ENCODE results near the gene INPP5A. TPM values are rescaled to one million over a fixed set of nuclear protein-coding genes. Genes with fewer than 3 reads are reported as not detected.
"Not testable (repeated sequence)": the region's sequence is repeated elsewhere in the genome, so short reads cannot be mapped to it uniquely, and the experiment has no call there.

Gene INPP5A
- total and polyA plus RNA-seq, 4 donors, result 12.4 to 39.9 (median 28.2) TPM

DNA sequence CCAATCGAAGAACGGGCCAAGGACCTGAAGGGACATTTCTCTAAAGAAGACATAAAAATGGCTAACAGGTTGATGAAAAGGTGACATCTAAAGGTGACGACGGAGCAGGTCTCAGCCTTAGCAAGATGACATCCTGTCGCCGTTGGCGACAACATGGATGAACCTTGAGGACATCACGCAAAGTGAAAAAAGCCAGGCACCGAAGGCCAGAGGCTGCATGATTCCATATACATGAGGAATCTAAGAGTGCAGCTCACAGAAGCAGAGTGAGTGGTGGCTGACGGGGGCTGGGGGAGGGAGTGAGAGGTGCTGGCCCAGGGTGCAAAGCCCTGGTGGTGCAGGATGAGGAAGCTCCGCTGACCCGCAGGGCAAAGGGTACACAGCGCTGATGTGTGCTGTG is 282.5 kb downstream of the INPP5A start:
- H3K9ac ChIP-seq (ENCODE audit: insufficient read depth in 1 of 2, low read length in 2 of 2), result no peak overlapping the region
- H3K4me3 ChIP-seq, result no peak overlapping the region
- no peak for DNase-seq
- peaks cover 0 to 11% (median 7%) of the 10 kb centered on the region in 3 donors for H3K27me3 ChIP-seq (ENCODE audit: control insufficient read depth in 3 of 3, insufficient read depth in 3 of 3, low read length in 2 of 3)
- 91% methylated on average over 13 of the region's 13 CpGs for WGBS, 2 donors
- peaks cover 0 to 2% (median 0%) of the 10 kb centered on the region in 4 donors for H3K9me3 ChIP-seq (ENCODE audit: control insufficient read depth in 4 of 4, insufficient read depth in 3 of 4, low read length in 3 of 4)
- TF ChIP-seq CTCF (IDR thresholded peaks at IDR 0.05; ENCODE audit: control extremely low read depth, extremely low read depth), result no peak
- H3K4me1 ChIP-seq (ENCODE audit: control insufficient read depth in 5 of 5, insufficient read depth in 5 of 5, low read length in 5 of 5), result peaks cover 0 to 2% (median 0%) of the 10 kb centered on the region in 5 donors
- no peak overlapping the region for H3K27ac ChIP-seq (ENCODE audit: low read depth in 1 of 2, low read length in 1 of 2)
- no peak for ATAC-seq (ENCODE audit: insufficient read depth, low FRiP score)
- no peaks in the 10 kb centered on the region for H3K36me3 ChIP-seq (ENCODE audit: control insufficient read depth in 4 of 4, insufficient read depth in 4 of 4, low read length in 4 of 4)

DNA sequence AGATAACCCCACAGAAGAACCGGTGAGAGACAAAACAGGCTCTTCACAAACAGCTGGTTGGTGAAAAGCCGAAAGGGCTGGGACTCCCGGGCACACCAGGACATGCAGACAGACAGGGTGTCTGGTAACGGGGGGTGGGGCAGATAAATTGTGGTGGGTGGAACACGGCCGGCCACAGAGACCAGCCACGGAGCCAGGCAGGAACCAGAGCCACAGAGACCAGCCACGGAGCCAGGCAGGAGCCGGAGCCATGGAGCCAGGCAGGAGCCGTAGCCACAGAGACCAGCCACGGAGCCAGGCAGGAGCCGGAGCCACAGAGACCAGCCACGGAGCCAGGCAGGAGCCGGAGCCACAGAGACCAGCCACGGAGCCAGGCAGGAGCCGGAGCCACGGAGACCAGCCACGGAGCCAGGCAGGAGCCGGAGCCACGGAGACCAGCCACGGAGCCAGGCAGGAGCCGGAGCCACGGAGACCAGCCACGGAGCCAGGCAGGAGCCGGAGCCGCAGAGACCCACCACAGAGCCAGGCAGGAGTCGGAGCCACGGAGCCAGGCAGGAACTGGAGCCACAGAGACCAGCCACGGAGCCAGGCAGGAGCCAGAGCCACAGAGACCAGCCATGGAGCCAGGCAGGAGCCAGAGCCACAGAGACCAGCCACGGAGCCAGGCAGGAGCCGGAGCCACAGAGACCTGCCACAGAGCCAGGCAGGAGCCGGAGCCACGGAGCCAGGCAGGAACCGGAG is 288.4 kb downstream of the INPP5A start:
- not testable (repeated sequence) for H3K9ac ChIP-seq (ENCODE audit: insufficient read depth in 1 of 2, low read length in 2 of 2); DNase-seq; H3K27ac ChIP-seq (ENCODE audit: low read depth in 1 of 2, low read length in 1 of 2); H3K4me1 ChIP-seq (ENCODE audit: control insufficient read depth in 5 of 5, insufficient read depth in 5 of 5, low read length in 5 of 5); H3K4me3 ChIP-seq; H3K9me3 ChIP-seq (ENCODE audit: control insufficient read depth in 4 of 4, insufficient read depth in 3 of 4, low read length in 3 of 4); ATAC-seq (ENCODE audit: insufficient read depth, low FRiP score); H3K36me3 ChIP-seq (ENCODE audit: control insufficient read depth in 4 of 4, insufficient read depth in 4 of 4, low read length in 4 of 4)
- peaks cover 0 to 12% (median 2%) of the 10 kb centered on the region in 3 donors for H3K27me3 ChIP-seq (ENCODE audit: control insufficient read depth in 3 of 3, insufficient read depth in 3 of 3, low read length in 2 of 3)
- 87 to 96% methylated on average over 33 to 34 of the region's 34 CpGs for WGBS, 2 donors

DNA sequence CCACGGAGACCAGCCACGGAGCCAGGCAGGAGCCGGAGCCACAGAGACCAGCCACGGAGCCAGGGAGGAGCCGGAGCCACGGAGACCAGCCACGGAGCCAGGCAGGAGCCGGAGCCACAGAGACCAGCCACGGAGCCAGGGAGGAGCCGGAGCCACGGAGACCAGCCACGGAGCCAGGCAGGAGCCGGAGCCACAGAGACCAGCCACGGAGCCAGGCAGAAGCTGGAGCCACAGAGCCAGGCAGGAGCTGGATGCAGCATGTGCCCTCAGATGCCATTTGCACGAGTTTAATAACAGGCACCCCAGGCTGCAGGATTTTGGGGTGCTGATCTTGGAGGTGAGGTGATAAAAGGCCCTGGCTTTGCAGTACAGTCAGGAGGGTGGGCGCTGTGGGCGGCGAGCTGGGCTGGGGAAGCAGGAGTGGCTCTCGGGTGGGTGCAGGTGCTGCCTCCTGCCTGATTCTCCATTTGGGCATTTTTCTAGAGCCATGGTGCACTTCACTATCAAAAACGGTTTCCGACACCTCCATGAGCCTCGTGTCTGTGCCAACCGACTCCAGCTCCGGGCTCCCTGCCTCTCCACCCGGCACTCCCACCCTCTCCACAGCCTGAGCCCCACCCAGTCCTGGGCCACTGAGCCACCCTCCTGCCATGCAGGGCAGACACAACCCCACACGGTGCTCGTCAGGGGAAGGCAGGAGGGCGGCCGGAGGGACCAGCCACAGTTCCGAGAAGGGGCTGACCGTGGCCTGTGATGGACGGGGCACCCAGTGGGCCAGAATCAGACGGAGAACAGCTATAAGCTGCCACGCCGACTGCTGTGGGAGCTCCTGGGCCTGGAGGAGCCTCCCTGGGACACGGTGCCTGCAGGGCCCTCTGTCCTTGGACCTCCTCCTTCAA is 289.2 kb downstream of the INPP5A start:
- no peak overlapping the region for H3K27ac ChIP-seq (ENCODE audit: low read depth in 1 of 2, low read length in 1 of 2)
- no peaks in the 10 kb centered on the region for H3K36me3 ChIP-seq (ENCODE audit: control insufficient read depth in 4 of 4, insufficient read depth in 4 of 4, low read length in 4 of 4)
- H3K4me3 ChIP-seq, result no peak overlapping the region
- no peaks in the 10 kb centered on the region for H3K4me1 ChIP-seq (ENCODE audit: control insufficient read depth in 5 of 5, insufficient read depth in 5 of 5, low read length in 5 of 5)
- no peak overlapping the region for H3K9ac ChIP-seq (ENCODE audit: insufficient read depth in 1 of 2, low read length in 2 of 2)
- TF ChIP-seq CTCF (IDR thresholded peaks at IDR 0.05; ENCODE audit: control extremely low read depth, extremely low read depth), result no peak
- ATAC-seq (ENCODE audit: insufficient read depth, low FRiP score), result no peak
- peak in 1 of 3 donors; percentile 4 for DNase-seq
- WGBS, 2 donors, result 94 to 95% methylated on average over 30 to 36 of the region's 36 CpGs
- H3K9me3 ChIP-seq (ENCODE audit: control insufficient read depth in 4 of 4, insufficient read depth in 3 of 4, low read length in 3 of 4), result no peaks in the 10 kb centered on the region
- peaks cover 0 to 20% (median 10%) of the 10 kb centered on the region in 3 donors for H3K27me3 ChIP-seq (ENCODE audit: control insufficient read depth in 3 of 3, insufficient read depth in 3 of 3, low read length in 2 of 3)

DNA sequence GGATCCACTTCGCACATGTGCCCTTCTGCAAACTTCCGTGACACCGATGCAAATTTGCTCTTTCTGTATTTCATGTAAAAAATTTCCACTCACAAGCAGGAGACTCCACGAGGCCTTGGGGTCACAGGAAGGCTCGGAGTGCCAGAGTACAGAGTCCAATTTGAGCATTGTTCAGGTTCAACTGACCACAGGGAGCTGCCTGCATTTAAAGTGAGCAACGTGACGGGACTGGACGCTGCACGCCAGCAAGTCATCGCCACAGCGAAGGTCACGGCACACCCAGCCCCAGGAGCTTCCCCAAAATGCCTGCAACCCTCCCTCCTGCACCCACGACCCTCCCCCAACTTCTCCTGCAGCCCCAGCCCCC is 289.8 kb downstream of the INPP5A start:
- no peaks in the 10 kb centered on the region for H3K4me1 ChIP-seq (ENCODE audit: control insufficient read depth in 5 of 5, insufficient read depth in 5 of 5, low read length in 5 of 5)
- no peak overlapping the region for H3K4me3 ChIP-seq
- H3K27me3 ChIP-seq (ENCODE audit: control insufficient read depth in 3 of 3, insufficient read depth in 3 of 3, low read length in 2 of 3), result peaks cover 0 to 25% (median 13%) of the 10 kb centered on the region in 3 donors
- no peaks in the 10 kb centered on the region for H3K9me3 ChIP-seq (ENCODE audit: control insufficient read depth in 4 of 4, insufficient read depth in 3 of 4, low read length in 3 of 4)
- WGBS, 2 donors, result 77 to 81% methylated on average over 13 of the region's 13 CpGs
- DNase-seq (peak in 1 of 3 donors; percentile 11), ATAC-seq (ENCODE audit: insufficient read depth, low FRiP score) (no peak)
- H3K9ac ChIP-seq (ENCODE audit: insufficient read depth in 1 of 2, low read length in 2 of 2), result no peak overlapping the region
- TF ChIP-seq CTCF (IDR thresholded peaks at IDR 0.05; ENCODE audit: control extremely low read depth, extremely low read depth), result no peak
- no peak overlapping the region for H3K27ac ChIP-seq (ENCODE audit: low read depth in 1 of 2, low read length in 1 of 2)
- H3K36me3 ChIP-seq (ENCODE audit: control insufficient read depth in 4 of 4, insufficient read depth in 4 of 4, low read length in 4 of 4), result no peaks in the 10 kb centered on the region
